Loucy (cell line): ENCODE results near the gene BAK1.

Experiments used
- CTCF ChIP-seq: fragments of 200-600 bp; sonication (generic); conservative IDR thresholded peaks from 2 replicates; pipeline ENCODE4 v1.5.1; 2014; ENCODE audit warnings: mild to moderate bottlenecking, antibody characterized with exemption, low read length
- EZH2phosphoT487 ChIP-seq: fragments of 200-600 bp; IDR thresholded peaks from 2 replicates; pipeline ENCODE4 v1.6.1; 2018; ENCODE audit warnings: antibody characterized with exemption, mild to moderate bottlenecking, moderate library complexity, borderline replicate concordance

DNA sequence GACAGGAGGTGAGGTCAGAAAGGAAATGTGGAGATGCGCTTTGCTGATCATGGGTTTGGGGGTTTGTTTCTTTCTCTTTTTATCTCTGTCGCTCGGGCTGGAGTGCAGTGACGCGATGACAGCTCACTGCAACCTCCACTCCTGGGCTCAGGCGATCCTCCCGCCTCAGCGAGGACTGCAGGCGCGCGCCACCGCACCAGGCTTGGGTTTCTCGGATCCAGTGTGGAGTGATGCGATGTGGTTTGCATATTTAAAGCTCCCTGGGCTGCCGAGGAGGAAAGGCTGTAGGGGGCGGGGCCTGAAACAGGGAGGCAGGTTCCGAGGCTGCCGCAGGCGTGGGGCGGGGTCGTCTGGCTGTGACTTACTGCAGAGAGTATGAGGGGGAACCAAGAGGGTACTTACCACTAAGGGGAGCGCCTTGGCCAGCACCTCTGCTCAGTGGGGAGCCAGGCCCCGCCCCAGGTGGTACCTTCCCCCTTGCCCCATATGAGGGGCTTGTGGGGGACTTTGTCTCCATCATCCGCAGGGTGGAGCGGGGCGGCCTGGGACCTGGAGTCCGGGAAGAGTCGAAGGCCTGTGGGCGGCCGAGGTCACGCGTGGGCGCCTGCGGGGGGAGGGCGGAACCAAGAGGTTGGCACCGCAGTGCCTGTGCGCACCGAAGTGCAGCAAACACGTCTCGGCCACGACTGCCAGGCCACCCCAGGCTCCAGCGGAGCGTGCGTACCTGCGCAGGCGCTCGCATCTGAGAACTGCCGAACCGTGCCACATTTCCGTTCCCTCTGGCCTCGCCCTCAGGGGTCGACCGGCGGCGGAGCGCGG lies 12.7 kb upstream of the BAK1 start:
- TF ChIP-seq CTCF (no peak), EZH2phosphoT487 (no peak)
